IMR-90 (cell line): ENCODE measurements around the gene CYTH1.

ENCODE experiments used
- FOS ChIP-seq: fragments of 150-350 bp; IDR thresholded peaks from 2 replicates; pipeline ENCODE4 v1.6.1; 2016; ENCODE audit warnings: low read depth, low read length
- POLR2A ChIP-seq: IDR thresholded peaks from 2 replicates; pipeline ENCODE4 v1.6.1; 2012; ENCODE audit warnings: mild to moderate bottlenecking, low read depth, low read length
- RCOR1 ChIP-seq: IDR thresholded peaks from 2 replicates; pipeline ENCODE4 v1.6.1; 2012; ENCODE audit warnings: mild to moderate bottlenecking, low read length, improper control_type of control experiment; ENCODE audit not compliant: insufficient replicate concordance
- TF ChIP-seq, protein P1 (sequence below): conservative IDR thresholded peaks from 2 replicates; pipeline ENCODE4 v1.5.1; 2012; ENCODE audit warnings: mild to moderate bottlenecking, low read depth, low read length, improper control_type of control experiment
- TF ChIP-seq, protein P2 (sequence below): fragments of 150-350 bp; IDR thresholded peaks from 2 replicates; pipeline ENCODE4 v1.6.1; 2016; ENCODE audit warnings: low read depth, mild to moderate bottlenecking, low read length, moderate library complexity, borderline replicate concordance

DNA sequence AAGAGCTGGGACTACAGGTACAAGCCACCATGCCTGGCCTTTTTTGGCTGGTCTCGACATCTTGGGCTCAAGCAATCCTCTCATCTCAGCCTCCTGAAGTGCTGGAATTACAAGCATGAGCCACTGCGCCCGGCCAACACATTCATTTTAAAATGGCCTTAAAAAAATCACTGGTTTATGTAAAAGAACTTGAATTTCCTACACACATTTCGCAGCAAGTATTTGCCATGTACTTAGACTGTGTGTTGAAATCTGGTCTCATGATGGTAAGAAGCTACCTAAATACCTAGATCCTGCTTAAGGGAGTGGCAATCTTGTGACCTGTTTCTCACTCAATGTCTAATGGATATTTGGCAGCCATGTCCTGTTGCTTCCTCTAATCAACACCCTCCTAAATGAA lies 8.5 kb upstream of the CYTH1 start:
- no peak for TF ChIP-seq POLR2A
- TF ChIP-seq, protein P1, sequence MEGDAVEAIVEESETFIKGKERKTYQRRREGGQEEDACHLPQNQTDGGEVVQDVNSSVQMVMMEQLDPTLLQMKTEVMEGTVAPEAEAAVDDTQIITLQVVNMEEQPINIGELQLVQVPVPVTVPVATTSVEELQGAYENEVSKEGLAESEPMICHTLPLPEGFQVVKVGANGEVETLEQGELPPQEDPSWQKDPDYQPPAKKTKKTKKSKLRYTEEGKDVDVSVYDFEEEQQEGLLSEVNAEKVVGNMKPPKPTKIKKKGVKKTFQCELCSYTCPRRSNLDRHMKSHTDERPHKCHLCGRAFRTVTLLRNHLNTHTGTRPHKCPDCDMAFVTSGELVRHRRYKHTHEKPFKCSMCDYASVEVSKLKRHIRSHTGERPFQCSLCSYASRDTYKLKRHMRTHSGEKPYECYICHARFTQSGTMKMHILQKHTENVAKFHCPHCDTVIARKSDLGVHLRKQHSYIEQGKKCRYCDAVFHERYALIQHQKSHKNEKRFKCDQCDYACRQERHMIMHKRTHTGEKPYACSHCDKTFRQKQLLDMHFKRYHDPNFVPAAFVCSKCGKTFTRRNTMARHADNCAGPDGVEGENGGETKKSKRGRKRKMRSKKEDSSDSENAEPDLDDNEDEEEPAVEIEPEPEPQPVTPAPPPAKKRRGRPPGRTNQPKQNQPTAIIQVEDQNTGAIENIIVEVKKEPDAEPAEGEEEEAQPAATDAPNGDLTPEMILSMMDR = no peak
- TF ChIP-seq, protein P2, sequence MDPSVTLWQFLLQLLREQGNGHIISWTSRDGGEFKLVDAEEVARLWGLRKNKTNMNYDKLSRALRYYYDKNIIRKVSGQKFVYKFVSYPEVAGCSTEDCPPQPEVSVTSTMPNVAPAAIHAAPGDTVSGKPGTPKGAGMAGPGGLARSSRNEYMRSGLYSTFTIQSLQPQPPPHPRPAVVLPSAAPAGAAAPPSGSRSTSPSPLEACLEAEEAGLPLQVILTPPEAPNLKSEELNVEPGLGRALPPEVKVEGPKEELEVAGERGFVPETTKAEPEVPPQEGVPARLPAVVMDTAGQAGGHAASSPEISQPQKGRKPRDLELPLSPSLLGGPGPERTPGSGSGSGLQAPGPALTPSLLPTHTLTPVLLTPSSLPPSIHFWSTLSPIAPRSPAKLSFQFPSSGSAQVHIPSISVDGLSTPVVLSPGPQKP = no peak
- no peak for TF ChIP-seq FOS
- no peak for TF ChIP-seq RCOR1
